Fibroblast of mammary gland (primary cell): Measurements from ENCODE around the gene DAB2IP.

Source experiments
- DNase-seq: peaks from one replicate; pipeline ENCODE4 v3.0.0-alpha.2; 2010; ENCODE audit warnings: low read depth
- H3K4me3 ChIP-seq: 2 replicates; pipeline ENCODE4 v1.5.1; 2011; ENCODE audit warnings: low read depth, mild to moderate bottlenecking, low read length, moderate library complexity; ENCODE audit not compliant: control insufficient read depth
- CTCF ChIP-seq: conservative IDR thresholded peaks from 2 replicates; pipeline ENCODE4 v1.5.1; 2011; ENCODE audit warnings: low read depth, low read length, inconsistent platforms; ENCODE audit not compliant: control insufficient read depth, insufficient read depth

DAB2IP gene

GRCh38 chr9:121735065-121735792 is 83.8 kb downstream of the DAB2IP start:
- H3K4me3 ChIP-seq, result no peak overlapping the region
- DNase-seq, result peak; percentile 56
- peak; percentile 67 for TF ChIP-seq CTCF

- no peak for TF ChIP-seq CTCF
- peak overlapping the region; percentile 17 for H3K4me3 ChIP-seq
- DNase-seq, result no peak
Observed at GRCh38 chr9:121735793-121736770, 84.6 kb downstream of the DAB2IP start.

GRCh38 chr9:121736934-121737462 is 85.6 kb downstream of the DAB2IP start:
- no peak overlapping the region for H3K4me3 ChIP-seq
- no peak for DNase-seq
- TF ChIP-seq CTCF, result no peak

GRCh38 chr9:121737481-121737931 is 86.1 kb downstream of the DAB2IP start:
- DNase-seq, result no peak
- no peak for TF ChIP-seq CTCF
- no peak overlapping the region for H3K4me3 ChIP-seq

GRCh38 chr9:121738411-121738810 is 87.0 kb downstream of the DAB2IP start:
- H3K4me3 ChIP-seq, result no peak overlapping the region
- DNase-seq, result no peak
- no peak for TF ChIP-seq CTCF

GRCh38 chr9:121738968-121739367 is 87.5 kb downstream of the DAB2IP start:
- H3K4me3 ChIP-seq, result no peak overlapping the region
- no peak for DNase-seq
- no peak for TF ChIP-seq CTCF
